MM.1S (cell line): Measurements from ENCODE around the gene NCLN.

Experiments used
- DNase-seq: peaks from one replicate; pipeline ENCODE4 v3.0.0-alpha.2; 2015
- H2AFZ ChIP-seq: fragments of 300-600 bp; sonication (generic); 2 replicates; pipeline ENCODE4 v1.6.0; 2016; ENCODE audit warnings: antibody characterized with exemption, low read length
- H3F3A ChIP-seq: fragments of 300-600 bp; sonication (generic); 2 replicates; pipeline ENCODE4 v1.6.1; 2016; ENCODE audit warnings: mild to moderate bottlenecking, antibody characterized with exemption, low read length, moderate library complexity, mixed read lengths; ENCODE audit not compliant: insufficient read depth
- H3K27ac ChIP-seq: fragments of 300-600 bp; sonication (generic); 2 replicates; pipeline ENCODE4 v1.5.1; 2016; ENCODE audit warnings: mild to moderate bottlenecking, low read length
- H3K27me3 ChIP-seq: fragments of 300-600 bp; sonication (generic); replicated peaks from 2 replicates; pipeline ENCODE4 v1.6.0; 2016; ENCODE audit warnings: low read length; ENCODE audit not compliant: insufficient read depth
- H3K36me3 ChIP-seq: fragments of 300-600 bp; sonication (generic); replicated peaks from 2 replicates; pipeline ENCODE4 v1.6.1; 2016; ENCODE audit warnings: mild to moderate bottlenecking, low read length, mixed read lengths; ENCODE audit not compliant: insufficient read depth
- H3K4me1 ChIP-seq: fragments of 300-600 bp; sonication (generic); 2 replicates; pipeline ENCODE4 v1.6.1; 2016; ENCODE audit warnings: low read length, mixed read lengths
- H3K4me2 ChIP-seq: fragments of 300-600 bp; sonication (generic); 2 replicates; pipeline ENCODE4 v1.6.0; 2016; ENCODE audit warnings: low read depth, low read length
- H3K4me3 ChIP-seq: fragments of 300-600 bp; sonication (generic); 2 replicates; pipeline ENCODE4 v1.5.1; 2016; ENCODE audit warnings: low read length, mixed read lengths
- H3K79me2 ChIP-seq: fragments of 300-600 bp; sonication (generic); 2 replicates; pipeline ENCODE4 v1.6.1; 2016; ENCODE audit warnings: mixed run types, low read length, mixed read lengths
- H3K9ac ChIP-seq: fragments of 300-600 bp; sonication (generic); 2 replicates; pipeline ENCODE4 v1.6.1; 2016; ENCODE audit warnings: low read length, mixed read lengths
- H3K9me2 ChIP-seq: fragments of 300-600 bp; sonication (generic); replicated peaks from 2 replicates; pipeline ENCODE4 v1.6.1; 2016; ENCODE audit warnings: mild to moderate bottlenecking, low read length, mixed read lengths; ENCODE audit not compliant: insufficient read depth
- H3K9me3 ChIP-seq: fragments of 300-600 bp; sonication (generic); replicated peaks from 2 replicates; pipeline ENCODE4 v1.6.1; 2016; ENCODE audit warnings: mild to moderate bottlenecking, low read length, mixed read lengths; ENCODE audit not compliant: insufficient read depth
- H4K20me1 ChIP-seq: fragments of 300-600 bp; sonication (generic); 2 replicates; pipeline ENCODE4 v1.6.1; 2016; ENCODE audit warnings: mild to moderate bottlenecking, low read length, moderate library complexity, mixed read lengths; ENCODE audit not compliant: insufficient read depth
- EZH2 ChIP-seq: fragments of 300-600 bp; sonication (generic); optimal IDR thresholded peaks from 2 replicates; pipeline ENCODE3; 2017; ENCODE audit warnings: low read depth, mild to moderate bottlenecking, antibody characterized with exemption, low read length, mixed read lengths
- EZH2phosphoT487 ChIP-seq: fragments of 300-600 bp; sonication (generic); IDR thresholded peaks from 2 replicates; pipeline ENCODE4 v1.6.1; 2018; ENCODE audit warnings: antibody characterized with exemption, low read length
- TF ChIP-seq, protein P1 (sequence below): fragments of 300-600 bp; sonication (generic); IDR thresholded peaks from 2 replicates; pipeline ENCODE4 v1.5.1; 2016; ENCODE audit warnings: antibody characterized with exemption, low read length, mixed read lengths

The NCLN gene

DNA sequence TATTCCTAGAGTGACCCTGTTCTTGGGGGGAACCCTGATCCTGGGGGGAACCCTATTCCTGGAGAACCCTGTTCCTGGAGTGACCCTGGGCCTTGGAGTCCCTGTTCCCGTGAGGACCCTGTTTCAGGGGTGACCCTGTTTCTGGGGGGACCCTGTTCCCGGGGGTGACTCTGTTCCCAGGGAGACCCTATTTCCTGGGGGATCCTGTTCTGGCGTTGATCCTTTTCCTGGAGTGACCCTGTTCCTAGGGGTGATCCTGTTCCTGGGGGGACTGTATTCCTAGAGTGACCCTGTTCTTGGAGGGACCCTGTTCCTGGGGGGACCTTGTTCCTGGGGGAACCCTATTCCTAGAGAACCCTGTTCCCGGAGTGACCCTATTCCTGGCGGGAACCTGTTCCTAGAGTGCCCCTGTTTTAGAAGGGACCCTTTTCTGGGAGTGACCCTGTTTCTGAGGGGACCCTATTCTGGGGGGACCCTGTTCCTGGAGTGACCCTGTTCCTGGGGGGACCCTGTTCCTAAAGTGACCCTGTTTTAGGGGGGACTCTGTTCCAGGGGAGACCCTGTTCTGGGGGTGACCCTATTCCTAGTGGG is 34.9 kb upstream of the NCLN start:
- no peaks in the 10 kb centered on the region for H3K4me1 ChIP-seq
- no peaks in the 10 kb centered on the region for H3K9me3 ChIP-seq
- peaks cover 63% of the 10 kb centered on the region for H3K27me3 ChIP-seq
- H2AFZ ChIP-seq = no peak overlapping the region
- no peak overlapping the region for H3K27ac ChIP-seq
- no peaks in the 10 kb centered on the region for H4K20me1 ChIP-seq
- H3K79me2 ChIP-seq = no peaks in the 10 kb centered on the region
- TF ChIP-seq EZH2 (no peak), EZH2phosphoT487 (no peak)
- TF ChIP-seq, protein P1, sequence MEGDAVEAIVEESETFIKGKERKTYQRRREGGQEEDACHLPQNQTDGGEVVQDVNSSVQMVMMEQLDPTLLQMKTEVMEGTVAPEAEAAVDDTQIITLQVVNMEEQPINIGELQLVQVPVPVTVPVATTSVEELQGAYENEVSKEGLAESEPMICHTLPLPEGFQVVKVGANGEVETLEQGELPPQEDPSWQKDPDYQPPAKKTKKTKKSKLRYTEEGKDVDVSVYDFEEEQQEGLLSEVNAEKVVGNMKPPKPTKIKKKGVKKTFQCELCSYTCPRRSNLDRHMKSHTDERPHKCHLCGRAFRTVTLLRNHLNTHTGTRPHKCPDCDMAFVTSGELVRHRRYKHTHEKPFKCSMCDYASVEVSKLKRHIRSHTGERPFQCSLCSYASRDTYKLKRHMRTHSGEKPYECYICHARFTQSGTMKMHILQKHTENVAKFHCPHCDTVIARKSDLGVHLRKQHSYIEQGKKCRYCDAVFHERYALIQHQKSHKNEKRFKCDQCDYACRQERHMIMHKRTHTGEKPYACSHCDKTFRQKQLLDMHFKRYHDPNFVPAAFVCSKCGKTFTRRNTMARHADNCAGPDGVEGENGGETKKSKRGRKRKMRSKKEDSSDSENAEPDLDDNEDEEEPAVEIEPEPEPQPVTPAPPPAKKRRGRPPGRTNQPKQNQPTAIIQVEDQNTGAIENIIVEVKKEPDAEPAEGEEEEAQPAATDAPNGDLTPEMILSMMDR = no peak
- no peaks in the 10 kb centered on the region; the same call in 1 of the 2 replicates for H3K9me2 ChIP-seq
- H3K36me3 ChIP-seq = no peaks in the 10 kb centered on the region
- H3K4me3 ChIP-seq = no peak overlapping the region
- DNase-seq = no peak
- H3F3A ChIP-seq = no peaks in the 10 kb centered on the region
- H3K4me2 ChIP-seq = no peak overlapping the region
- no peak overlapping the region for H3K9ac ChIP-seq

DNA sequence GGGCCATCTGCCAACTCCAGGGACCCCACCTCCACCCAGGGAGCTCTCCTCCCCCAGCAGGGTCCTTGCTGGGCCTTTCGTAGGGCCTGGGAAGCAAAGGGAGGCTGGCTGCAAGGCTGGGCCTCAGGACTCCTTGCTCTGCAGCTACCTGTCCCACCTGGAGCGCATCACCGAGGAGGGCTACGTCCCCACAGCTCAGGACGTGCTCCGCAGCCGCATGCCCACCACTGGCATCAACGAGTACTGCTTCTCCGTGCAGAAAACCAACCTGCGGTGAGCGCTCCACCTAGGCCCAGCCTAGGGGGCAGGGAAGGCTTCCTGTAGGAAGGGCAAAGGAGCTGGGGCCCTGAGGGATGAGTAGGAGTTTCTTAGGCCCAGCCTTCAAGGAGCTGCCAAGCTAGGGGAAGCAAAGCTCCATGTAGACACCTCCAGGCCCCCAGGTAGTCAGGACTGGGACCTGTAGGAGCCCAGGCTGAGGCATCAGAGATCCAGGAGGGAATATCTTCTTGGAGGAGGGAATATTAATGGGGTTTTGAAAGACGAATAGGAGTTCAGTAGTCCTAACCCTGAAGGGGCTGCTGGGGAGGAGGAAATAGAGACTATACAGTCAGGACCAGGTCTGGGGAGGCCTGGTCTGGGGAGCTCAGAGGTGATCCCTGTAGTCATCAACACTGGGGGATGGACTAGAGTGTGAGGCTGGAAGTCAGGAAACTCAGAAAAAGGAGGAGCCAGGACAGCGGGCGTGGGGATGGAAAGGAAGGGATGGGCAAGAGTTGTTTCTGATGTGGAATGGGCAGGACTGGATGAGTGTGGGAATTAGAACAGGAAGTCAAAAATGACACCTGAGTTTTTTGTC is 33.9 kb upstream of the NCLN start:
- H3K9ac ChIP-seq = no peak overlapping the region
- H3K4me3 ChIP-seq = no peak overlapping the region
- no peaks in the 10 kb centered on the region for H3K4me1 ChIP-seq
- no peak overlapping the region for H3K27ac ChIP-seq
- DNase-seq = no peak
- peaks cover 64% of the 10 kb centered on the region for H3K27me3 ChIP-seq
- no peaks in the 10 kb centered on the region; the same call in 1 of the 2 replicates for H3K9me2 ChIP-seq
- no peak overlapping the region for H3K4me2 ChIP-seq
- no peaks in the 10 kb centered on the region for H3K36me3 ChIP-seq
- no peaks in the 10 kb centered on the region for H3K9me3 ChIP-seq
- no peaks in the 10 kb centered on the region for H3K79me2 ChIP-seq
- no peak for TF ChIP-seq EZH2
- no peak for TF ChIP-seq EZH2phosphoT487
- TF ChIP-seq, protein P1 = no peak
- no peaks in the 10 kb centered on the region for H4K20me1 ChIP-seq
- no peak overlapping the region for H2AFZ ChIP-seq
- H3F3A ChIP-seq = no peaks in the 10 kb centered on the region

DNA sequence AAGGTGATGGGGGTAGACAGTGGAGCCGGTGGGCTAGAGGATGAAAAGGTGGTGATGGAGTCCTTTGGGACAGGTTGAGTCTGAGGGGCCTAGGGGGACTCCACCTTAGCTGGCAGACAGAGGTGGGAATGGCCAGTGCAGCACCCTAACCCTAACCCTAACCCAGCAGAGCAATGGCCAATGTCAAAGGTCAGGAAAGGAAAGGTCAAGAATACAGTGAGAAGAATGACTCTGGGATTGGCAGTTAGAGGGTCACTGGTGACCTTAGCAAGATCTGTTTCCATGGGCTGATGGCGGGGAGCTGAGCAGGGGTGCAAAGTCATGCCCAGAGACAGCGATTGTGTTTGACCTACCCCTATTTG is 33.3 kb upstream of the NCLN start:
- H3F3A ChIP-seq = no peaks in the 10 kb centered on the region
- no peak overlapping the region for H3K9ac ChIP-seq
- no peak overlapping the region for H3K4me3 ChIP-seq

More for the DNA sequence above, 33.3 kb upstream of the NCLN start:
- H4K20me1 ChIP-seq = no peaks in the 10 kb centered on the region
- no peaks in the 10 kb centered on the region for H3K36me3 ChIP-seq
- no peak overlapping the region for H2AFZ ChIP-seq
- no peaks in the 10 kb centered on the region for H3K79me2 ChIP-seq
- DNase-seq = no peak
- H3K9me2 ChIP-seq = no peaks in the 10 kb centered on the region; the same call in 1 of the 2 replicates
- H3K4me2 ChIP-seq = no peak overlapping the region
- no peaks in the 10 kb centered on the region for H3K4me1 ChIP-seq
- H3K27ac ChIP-seq = no peak overlapping the region
- H3K9me3 ChIP-seq = no peaks in the 10 kb centered on the region
- peaks cover 70% of the 10 kb centered on the region for H3K27me3 ChIP-seq
- TF ChIP-seq EZH2phosphoT487 = no peak
